K562 (cell line): ENCODE results near the gene CENPH. TPM values are rescaled to one million over a fixed set of nuclear protein-coding genes. Genes with fewer than 3 reads are reported as not detected.

Experiments used
- HMGXB4 ChIP-seq: sonication (generic); formaldehyde crosslinking; IDR thresholded peaks from 2 replicates; pipeline ENCODE4 v1.8.1; 2023; ENCODE audit warnings: mild to moderate bottlenecking, missing genetic modification reagents
- LCOR ChIP-seq: sonication (generic); formaldehyde crosslinking; IDR thresholded peaks from 2 replicates; pipeline ENCODE4 v1.8.0; 2022; ENCODE audit warnings: mild to moderate bottlenecking, missing genetic modification reagents
- NR1H2 ChIP-seq: sonication (generic); formaldehyde crosslinking; IDR thresholded peaks from 2 replicates; pipeline ENCODE4 v1.4.0; 2020; ENCODE audit warnings: mild to moderate bottlenecking, missing genetic modification reagents
- SIRT6 ChIP-seq: IDR thresholded peaks from one replicate; pipeline ENCODE4 v1.6.1; 2012; ENCODE audit warnings: low read depth, mild to moderate bottlenecking, control low read depth, inconsistent platforms, low read length, moderate library complexity
- ZNF140 ChIP-seq: fragments of 250-450 bp; sonication (Bioruptor Pico); IDR thresholded peaks from 2 replicates; pipeline ENCODE4 v1.8.0; 2021; ENCODE audit warnings: moderate library complexity, mild to moderate bottlenecking, inconsistent platforms
- ZNF263 ChIP-seq: sonication (generic); formaldehyde crosslinking; IDR thresholded peaks from 2 replicates; pipeline ENCODE4 v1.8.0; 2022; ENCODE audit warnings: mild to moderate bottlenecking, missing genetic modification reagents, borderline replicate concordance
- ZNF407 ChIP-seq: fragments of 450-650 bp; IDR thresholded peaks from 2 replicates; pipeline ENCODE4 v1.6.1; 2016; ENCODE audit warnings: low read depth
- ZNF785 ChIP-seq: fragments of 250-450 bp; sonication (Bioruptor Pico); IDR thresholded peaks from 2 replicates; pipeline ENCODE4 v1.4.0; 2020; ENCODE audit warnings: mild to moderate bottlenecking
- polyA plus RNA-seq, 8 experiments: library from polyadenylated mRNA; depleted of rRNA in 4 of 8; stranded (reverse) in 5 of 8; unstranded in 3 of 8; fragments of >200 nt; fragmentation: Nextera tagmentation in 2 of 8; fragmentation: Illumina TruSeq in 1 of 8; extraction: Ambion mirVana in 2 of 8; extraction: Trizol in 1 of 8; gene quantifications; 2 replicates each; pipeline versions ENCODE4 v1.2.1 to v1.2.3, GENCODE V29; 2011 to 2014; ENCODE audit warnings: inconsistent platforms in 1 of 8, missing spikeins in 1 of 8
- total RNA-seq, 7 experiments: library from RNA; depleted of rRNA in 6 of 7; stranded (reverse); fragments of >200 nt in 6 of 7; fragmentation: Illumina TruSeq in 2 of 7; extraction: Trizol in 2 of 7; gene quantifications; 2 replicates each; pipeline versions ENCODE4 v1.2.1 to v1.2.3, GENCODE V29; 2011 to 2021; ENCODE audit warnings: low replicate concordance in 1 of 7

CENPH gene
- total and polyA plus RNA-seq, 9 of the 15 experiments (the other 6 are each of a cell fraction or from before 2014, with no cell fraction given), result 10.5 to 124 (median 74.9) TPM

GRCh38 chr5:69152731-69153130, 36.7 kb upstream of the CENPH start (continued):
- TF ChIP-seq ZNF263 (CRISPR knock-in tag) (no peak), ZNF407 (no peak), LCOR (CRISPR knock-in tag) (no peak), NR1H2 (CRISPR knock-in tag) (no peak), HMGXB4 (no peak), ZNF785 (CRISPR knock-in tag) (no peak), SIRT6 (no peak), ZNF140 (no peak)
